IPS-18a (cell line): Measurements from ENCODE around the gene FBXL2.

Experiments used
- H3K27ac ChIP-seq: one replicate; pipeline ENCODE4 v1.5.1; 2013; ENCODE audit warnings: low read length
- H3K27me3 ChIP-seq: one replicate; pipeline ENCODE4 v1.6.1; 2013; ENCODE audit warnings: mild to moderate bottlenecking, low read length; ENCODE audit not compliant: control insufficient read depth, insufficient read depth
- H3K36me3 ChIP-seq: one replicate; pipeline ENCODE4 v1.6.1; 2013; ENCODE audit warnings: low read depth, low read length; ENCODE audit not compliant: control insufficient read depth
- H3K4me1 ChIP-seq: one replicate; pipeline ENCODE4 v1.6.1; 2013; ENCODE audit warnings: low read depth, low read length; ENCODE audit not compliant: control insufficient read depth
- H3K4me3 ChIP-seq: one replicate; pipeline ENCODE4 v1.5.1; 2013; ENCODE audit warnings: low read length
- H3K9ac ChIP-seq: one replicate; pipeline ENCODE4 v1.6.1; 2013; ENCODE audit warnings: mild to moderate bottlenecking, low read length, moderate library complexity
- H3K9me3 ChIP-seq: one replicate; pipeline ENCODE4 v1.6.1; 2013; ENCODE audit warnings: low read depth, low read length; ENCODE audit not compliant: control insufficient read depth

FBXL2 gene

GRCh38 chr3:33364060-33364459, 86.8 kb downstream of the FBXL2 start:
- Histone ChIP-seq H3K4me3 (no peak overlapping the region), H3K9me3 (no peaks in the 10 kb centered on the region), H3K4me1 (no peaks in the 10 kb centered on the region), H3K9ac (no peak overlapping the region), H3K27me3 (no peaks in the 10 kb centered on the region), H3K27ac (no peak overlapping the region), H3K36me3 (no peaks in the 10 kb centered on the region)

- no peak overlapping the region for H3K27ac ChIP-seq
- H3K9ac ChIP-seq = no peak overlapping the region
- H3K9me3 ChIP-seq = no peaks in the 10 kb centered on the region
- no peak overlapping the region for H3K4me3 ChIP-seq
- no peaks in the 10 kb centered on the region for H3K4me1 ChIP-seq
- H3K27me3 ChIP-seq = no peaks in the 10 kb centered on the region
- H3K36me3 ChIP-seq = no peaks in the 10 kb centered on the region
Observed at GRCh38 chr3:33364531-33365128, 87.4 kb downstream of the FBXL2 start.

- peaks cover 7% of the 10 kb centered on the region for H3K4me1 ChIP-seq
- H3K27ac ChIP-seq = no peak overlapping the region
- no peaks in the 10 kb centered on the region for H3K9me3 ChIP-seq
- no peak overlapping the region for H3K9ac ChIP-seq
- H3K27me3 ChIP-seq = no peaks in the 10 kb centered on the region
- H3K4me3 ChIP-seq = no peak overlapping the region
- no peaks in the 10 kb centered on the region for H3K36me3 ChIP-seq
Observed at GRCh38 chr3:33372218-33373081, 95.2 kb downstream of the FBXL2 start.

GRCh38 chr3:33373082-33373437, 95.8 kb downstream of the FBXL2 start:
- no peak overlapping the region for H3K9ac ChIP-seq
- H3K27me3 ChIP-seq = no peaks in the 10 kb centered on the region
- no peak overlapping the region for H3K4me3 ChIP-seq
- H3K36me3 ChIP-seq = no peaks in the 10 kb centered on the region
- no peak overlapping the region for H3K27ac ChIP-seq
- H3K4me1 ChIP-seq = peaks cover 12% of the 10 kb centered on the region
- no peaks in the 10 kb centered on the region for H3K9me3 ChIP-seq

- H3K9ac ChIP-seq = no peak overlapping the region
- H3K9me3 ChIP-seq = no peaks in the 10 kb centered on the region
- H3K36me3 ChIP-seq = no peaks in the 10 kb centered on the region
- no peak overlapping the region for H3K4me3 ChIP-seq
- H3K4me1 ChIP-seq = peaks cover 11% of the 10 kb centered on the region
- no peak overlapping the region for H3K27ac ChIP-seq
- H3K27me3 ChIP-seq = no peaks in the 10 kb centered on the region
Observed at GRCh38 chr3:33377489-33377888, 100.2 kb downstream of the FBXL2 start.

GRCh38 chr3:33377931-33378330, 100.7 kb downstream of the FBXL2 start:
- Histone ChIP-seq H3K27me3 (no peaks in the 10 kb centered on the region), H3K9ac (no peak overlapping the region), H3K4me1 (peaks cover 6% of the 10 kb centered on the region), H3K36me3 (no peaks in the 10 kb centered on the region), H3K27ac (no peak overlapping the region), H3K9me3 (no peaks in the 10 kb centered on the region), H3K4me3 (no peak overlapping the region)

- H3K36me3 ChIP-seq = peaks cover 6% of the 10 kb centered on the region
- peaks cover 6% of the 10 kb centered on the region for H3K4me1 ChIP-seq
- H3K4me3 ChIP-seq = no peak overlapping the region
- H3K27me3 ChIP-seq = no peaks in the 10 kb centered on the region
- H3K9ac ChIP-seq = no peak overlapping the region
- H3K27ac ChIP-seq = no peak overlapping the region
- no peaks in the 10 kb centered on the region for H3K9me3 ChIP-seq
Observed at GRCh38 chr3:33380653-33381052, 103.4 kb downstream of the FBXL2 start.

GRCh38 chr3:33383951-33384350, 106.7 kb downstream of the FBXL2 start:
- Histone ChIP-seq H3K27me3 (no peaks in the 10 kb centered on the region), H3K9ac (no peak overlapping the region), H3K27ac (no peak overlapping the region), H3K9me3 (no peaks in the 10 kb centered on the region), H3K36me3 (peaks cover 24% of the 10 kb centered on the region), H3K4me1 (no peaks in the 10 kb centered on the region), H3K4me3 (no peak overlapping the region)

- no peak overlapping the region for H3K9ac ChIP-seq
- no peaks in the 10 kb centered on the region for H3K4me1 ChIP-seq
- H3K4me3 ChIP-seq = no peak overlapping the region
- H3K27ac ChIP-seq = no peak overlapping the region
- peaks cover 34% of the 10 kb centered on the region for H3K36me3 ChIP-seq
- no peaks in the 10 kb centered on the region for H3K27me3 ChIP-seq
- H3K9me3 ChIP-seq = no peaks in the 10 kb centered on the region
Observed at GRCh38 chr3:33385423-33385822, 108.2 kb downstream of the FBXL2 start.

GRCh38 chr3:33386631-33387030, 109.4 kb downstream of the FBXL2 start:
- Histone ChIP-seq H3K27ac (no peak overlapping the region), H3K27me3 (no peaks in the 10 kb centered on the region), H3K36me3 (peaks cover 46% of the 10 kb centered on the region), H3K9ac (no peak overlapping the region), H3K9me3 (no peaks in the 10 kb centered on the region), H3K4me3 (no peak overlapping the region), H3K4me1 (no peaks in the 10 kb centered on the region)

GRCh38 chr3:33388374-33389100, 111.3 kb downstream of the FBXL2 start:
- Histone ChIP-seq H3K9me3 (no peaks in the 10 kb centered on the region), H3K4me1 (no peaks in the 10 kb centered on the region), H3K27me3 (no peaks in the 10 kb centered on the region), H3K36me3 (peaks cover 63% of the 10 kb centered on the region), H3K27ac (no peak overlapping the region), H3K4me3 (no peak overlapping the region), H3K9ac (no peak overlapping the region)
